ENCODE measurements around the gene TMEM119.
"Not testable (repeated sequence)": the region's sequence is repeated elsewhere in the genome, so short reads cannot be mapped to it uniquely, and the experiment has no call there.

Gene TMEM119

DNA sequence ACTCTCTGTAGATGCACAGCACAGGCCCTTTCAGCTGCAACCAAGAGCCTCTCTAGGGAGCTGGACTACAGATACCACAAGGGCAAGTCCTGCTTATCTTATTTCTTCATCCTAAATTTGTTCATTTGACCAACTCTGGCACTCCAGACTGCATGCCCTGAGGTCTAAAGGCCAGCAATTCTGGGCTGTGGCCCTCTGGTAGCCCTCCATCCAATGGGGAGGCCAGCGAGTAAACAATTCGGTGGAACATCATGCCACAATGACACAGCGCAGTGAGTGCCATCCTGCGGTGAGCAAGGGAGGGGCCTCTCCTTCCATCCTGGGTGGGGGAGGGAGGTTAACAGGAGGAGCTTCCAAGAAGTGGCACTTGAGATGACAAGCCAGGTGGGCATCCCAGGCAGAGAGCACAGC is 36.5 kb upstream of the TMEM119 start:
- no peak for DNase-seq

DNA sequence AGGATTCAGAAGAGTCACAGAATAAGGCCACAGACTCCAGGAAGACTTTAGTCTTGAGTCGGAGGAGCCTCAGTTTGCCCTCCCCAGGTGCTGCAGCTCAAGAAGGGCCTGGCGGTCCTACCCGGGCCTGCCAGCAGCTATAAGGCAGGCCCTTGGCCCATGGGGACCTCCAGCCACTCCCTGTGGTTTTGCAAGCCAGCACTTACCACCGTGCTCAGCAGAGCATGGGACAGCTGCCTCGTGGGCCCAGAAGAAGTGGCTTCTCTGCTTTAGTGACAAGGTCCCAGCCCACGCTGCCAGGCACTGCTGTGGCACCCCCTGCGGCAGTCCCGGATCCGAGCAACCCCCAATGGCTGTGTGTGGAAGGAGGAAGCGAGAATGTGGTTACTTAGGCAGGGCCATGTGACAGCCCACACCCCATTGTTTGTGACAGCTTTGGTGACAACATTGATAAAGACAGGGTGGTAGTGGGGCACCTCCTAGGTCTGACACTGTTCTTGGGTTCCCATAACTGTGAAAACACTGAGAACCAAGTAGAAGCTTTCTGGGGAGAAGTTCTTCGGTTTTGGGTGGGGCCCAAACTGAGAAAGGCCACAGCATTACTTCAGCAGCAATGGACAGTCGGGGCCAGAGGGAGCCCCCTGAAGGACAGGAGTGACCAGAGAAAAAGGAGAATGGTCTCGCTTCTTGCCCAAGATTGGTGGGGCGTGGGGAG is 35.8 kb upstream of the TMEM119 start, which contains the start of gene SELPLG:
Gene SELPLG, minus strand, starts transcription at position 361 of the 715 bp plus-strand sequence. CDS start 9,587 bp downstream, outside the sequence.
- peak; percentile 65 for DNase-seq

DNA sequence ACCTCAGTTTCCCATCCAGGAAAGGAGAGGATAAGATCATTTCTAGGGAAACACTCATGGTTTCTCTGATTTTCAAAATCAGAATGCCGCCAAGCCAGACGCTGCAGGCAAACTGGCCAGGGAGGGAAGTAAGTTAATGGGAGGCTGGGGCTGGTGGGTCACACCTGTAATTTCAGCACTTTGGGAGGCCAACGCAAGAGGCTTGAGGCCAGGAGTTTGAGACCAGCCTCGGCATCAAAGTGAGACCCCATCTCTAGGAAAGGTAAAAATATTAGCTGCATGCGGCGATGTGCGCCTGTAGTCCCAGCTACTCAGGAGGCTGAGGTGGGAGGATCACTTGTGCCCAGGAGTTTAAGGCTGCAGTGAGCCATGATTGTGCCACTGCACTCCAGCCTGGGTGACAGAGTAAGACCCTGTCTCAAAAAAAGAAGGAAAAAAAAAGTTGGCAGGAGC is 35.2 kb upstream of the TMEM119 start:
- DNase-seq, result no peak

DNA sequence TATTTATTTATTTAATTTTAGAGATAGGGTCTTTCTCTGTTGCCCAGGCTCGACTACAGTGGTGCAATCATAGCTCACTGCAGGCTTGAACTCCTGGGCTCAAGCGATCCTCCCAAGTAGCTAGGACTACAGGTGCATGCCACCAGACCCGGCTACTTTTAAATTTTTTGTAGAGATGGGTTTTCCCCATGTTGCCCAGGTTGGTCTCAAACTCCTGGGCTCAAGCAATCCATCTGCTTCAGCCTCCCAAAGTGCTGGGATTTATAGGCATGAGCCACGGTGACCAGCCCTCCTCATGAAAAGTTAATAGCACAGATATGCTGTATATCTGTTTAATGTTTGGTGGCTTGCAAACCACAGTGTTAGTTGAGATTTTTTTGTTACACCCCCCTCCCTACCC is 33.4 kb upstream of the TMEM119 start:
- DNase-seq, result not testable (repeated sequence)

DNA sequence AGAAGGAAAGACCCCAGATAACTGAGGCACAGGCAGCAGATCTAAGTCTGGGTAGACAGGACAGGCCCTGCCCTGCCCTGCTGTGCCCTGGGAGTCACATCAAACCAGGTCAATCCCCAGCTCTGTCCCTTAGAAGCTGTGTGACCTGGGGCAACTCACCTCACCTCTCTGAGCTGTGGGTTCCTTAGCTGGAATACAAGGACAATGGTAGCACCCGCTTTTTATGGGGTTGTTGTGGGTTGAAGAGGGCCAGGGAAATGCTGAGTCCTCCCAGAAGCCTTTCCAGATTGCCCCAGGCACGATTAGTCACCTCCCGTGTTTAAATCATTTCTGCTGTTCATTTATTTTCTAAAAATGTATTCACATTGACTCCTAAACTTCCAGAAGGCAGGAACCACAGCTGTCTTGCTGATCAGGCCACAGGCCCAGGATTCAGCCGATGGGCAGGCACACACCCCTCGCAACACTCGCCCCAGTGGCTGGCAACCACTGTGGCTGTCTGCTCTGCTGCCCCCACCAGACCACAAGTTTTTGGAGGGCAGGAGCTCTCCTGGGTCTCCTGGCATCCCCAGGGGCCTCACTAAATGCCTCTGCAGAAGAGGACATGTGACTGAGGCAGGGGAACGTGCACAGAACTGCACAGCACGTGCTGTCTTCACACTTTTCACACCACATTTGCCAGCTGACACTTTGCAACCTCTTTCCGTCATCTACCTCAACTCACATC is 32.8 kb upstream of the TMEM119 start:
- DNase-seq, result no peak

DNA sequence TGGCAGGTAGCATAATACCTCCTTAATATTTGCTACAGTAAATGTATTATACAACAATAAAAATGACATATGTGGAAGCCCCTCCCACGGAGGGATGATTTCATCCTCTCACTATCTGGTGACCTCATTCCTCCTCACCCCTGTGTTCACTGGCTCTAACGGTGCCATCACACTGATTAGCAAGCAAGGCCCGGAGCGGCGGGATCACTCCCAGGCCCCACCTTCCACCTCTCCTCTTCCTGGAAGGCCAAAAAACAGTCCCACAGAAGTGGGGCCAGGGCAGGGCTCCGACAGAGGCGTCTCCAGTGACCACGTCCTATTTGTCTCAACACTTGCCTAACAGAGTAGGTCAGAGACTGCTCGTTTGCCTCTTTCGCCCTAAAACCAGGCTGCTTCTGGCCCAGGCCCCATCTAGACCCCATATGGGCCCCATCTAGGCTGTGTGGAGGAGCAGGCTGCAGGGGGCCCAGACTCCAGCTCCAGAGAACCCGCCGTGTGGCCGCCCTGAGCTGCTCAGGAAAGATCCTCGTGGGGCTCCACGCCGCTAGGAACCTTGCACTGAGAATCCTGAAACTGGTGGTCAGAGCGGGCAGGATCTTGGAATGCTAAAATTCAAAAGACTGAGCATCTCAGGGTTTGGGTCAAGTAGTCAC is 32.1 kb upstream of the TMEM119 start:
- peak; percentile 24 for DNase-seq

DNA sequence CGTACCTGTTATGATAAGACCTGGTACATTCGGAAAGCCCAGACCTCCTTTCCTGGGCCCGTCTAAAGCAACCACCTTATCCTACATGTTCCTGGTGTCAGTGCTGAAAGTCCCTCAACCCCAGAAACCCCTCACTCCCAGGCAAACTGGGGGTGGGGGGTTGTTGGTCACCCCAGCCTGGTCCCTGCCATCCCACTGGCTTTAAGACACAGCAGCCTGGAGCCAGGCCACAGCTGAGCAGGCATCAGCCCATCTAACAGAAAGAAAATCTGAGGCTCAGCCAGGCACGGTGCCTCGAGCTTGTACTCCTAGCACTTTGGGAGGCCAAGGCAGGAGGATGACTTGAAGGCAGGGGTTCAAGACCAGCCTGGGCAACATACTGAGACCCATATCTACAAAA is 31.3 kb upstream of the TMEM119 start:
- DNase-seq, result no peak

DNA sequence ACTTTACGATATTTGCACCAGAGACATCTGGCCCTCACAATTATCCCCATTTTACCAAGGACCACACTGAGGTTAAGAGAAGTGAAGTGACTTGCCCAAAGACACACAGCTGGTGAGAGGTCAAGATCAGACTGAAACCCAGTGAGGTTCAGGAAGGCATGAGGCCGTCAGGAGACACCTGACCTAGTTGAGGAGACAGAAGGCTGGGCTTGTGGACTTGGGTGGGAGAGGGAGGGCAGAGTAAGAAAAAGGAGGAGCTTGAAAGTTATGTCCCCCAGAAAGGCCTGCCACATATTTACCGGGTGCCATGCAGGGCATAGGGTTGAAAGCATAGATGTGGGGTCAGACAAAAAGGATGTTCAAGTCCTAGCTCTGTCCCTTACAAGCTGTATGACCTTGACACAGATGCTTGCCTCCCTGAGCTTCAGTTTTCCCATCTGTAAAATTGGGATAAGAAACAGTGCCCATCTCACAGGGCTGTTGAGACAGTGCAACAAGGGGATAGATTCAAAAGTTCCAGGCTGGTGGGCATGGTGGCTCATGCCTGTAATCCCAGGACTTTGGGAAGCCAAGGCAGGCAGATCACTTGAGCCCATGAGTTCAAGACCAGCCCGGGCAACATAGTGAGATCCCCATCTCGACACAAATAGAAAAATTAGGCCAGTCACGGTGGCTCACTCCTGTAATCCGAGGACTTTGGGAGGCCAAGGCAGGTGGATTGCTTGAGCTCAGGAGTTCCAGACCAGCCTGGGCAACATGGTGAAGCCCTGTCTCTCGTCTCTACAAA is 29.4 kb upstream of the TMEM119 start:
- no peak for DNase-seq

DNA sequence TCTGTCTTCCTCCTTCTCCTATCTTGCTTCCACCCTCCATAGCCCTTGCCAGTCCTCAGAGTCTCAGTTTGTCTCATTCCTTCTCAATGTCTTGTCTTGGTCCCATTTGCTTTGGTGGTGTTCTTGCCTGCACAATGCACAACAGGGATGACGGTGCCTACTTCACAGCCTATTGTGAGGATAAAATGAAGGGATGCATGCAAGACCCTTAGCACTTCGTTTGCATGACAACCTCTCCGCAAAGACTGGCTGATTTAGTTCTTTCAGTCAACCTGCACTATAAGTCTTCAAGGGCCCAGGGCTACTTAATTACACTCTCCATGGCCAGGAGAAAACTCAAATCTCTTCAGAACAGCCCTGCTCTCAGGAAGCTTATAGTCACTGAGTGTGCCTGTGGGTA is 27.3 kb upstream of the TMEM119 start:
- no peak for DNase-seq

DNA sequence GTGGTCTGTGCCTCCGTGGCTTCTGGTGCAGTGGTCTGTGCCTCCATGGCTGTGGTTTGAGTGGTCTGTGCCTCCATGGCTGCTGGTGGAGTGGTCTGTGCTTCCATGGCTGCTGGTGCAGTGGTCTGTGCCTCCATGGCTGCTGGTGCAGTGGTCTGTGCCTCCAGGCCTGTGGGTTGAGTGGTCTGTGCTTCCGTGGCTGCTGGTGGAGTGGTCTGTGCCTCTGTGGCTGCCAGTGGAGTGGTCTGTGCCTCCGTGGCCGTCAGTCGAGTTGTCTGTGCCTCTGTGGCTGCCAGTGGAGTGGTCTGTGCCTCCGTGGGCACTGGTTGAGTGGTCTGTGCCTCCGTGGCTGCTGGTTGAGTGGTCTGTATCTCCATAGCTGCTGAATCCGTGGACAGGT is 25.7 kb upstream of the TMEM119 start:
- DNase-seq, result no peak

DNA sequence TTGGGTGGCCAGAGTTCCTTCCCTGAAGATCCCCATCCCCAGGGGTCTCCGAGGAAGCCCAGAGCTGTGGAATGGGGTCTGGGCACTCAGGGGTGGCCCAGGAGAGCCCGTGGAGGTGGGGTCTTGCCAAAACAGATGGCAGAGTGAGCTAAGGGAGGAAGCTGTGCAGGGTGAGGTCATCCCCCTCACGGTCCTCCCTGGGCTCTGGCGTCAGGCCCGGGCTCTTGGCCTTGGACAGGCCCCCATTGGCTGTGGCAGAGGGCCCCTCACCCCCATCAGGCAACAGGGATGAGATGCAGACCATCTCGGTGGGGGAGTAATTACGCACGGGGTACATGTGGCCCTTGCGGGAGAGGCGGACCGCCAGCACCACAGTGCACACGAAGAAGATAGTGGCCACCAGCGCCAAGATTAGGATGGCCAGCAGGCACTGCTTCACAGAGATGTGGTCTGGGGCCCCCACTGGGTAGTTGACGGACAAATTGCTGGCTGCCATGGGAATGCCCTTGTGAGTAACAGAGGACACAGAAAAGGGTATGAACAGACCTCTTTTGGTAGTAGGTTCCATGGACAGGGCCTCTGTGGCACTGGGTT is 25.1 kb upstream of the TMEM119 start:
- DNase-seq, result no peak

DNA sequence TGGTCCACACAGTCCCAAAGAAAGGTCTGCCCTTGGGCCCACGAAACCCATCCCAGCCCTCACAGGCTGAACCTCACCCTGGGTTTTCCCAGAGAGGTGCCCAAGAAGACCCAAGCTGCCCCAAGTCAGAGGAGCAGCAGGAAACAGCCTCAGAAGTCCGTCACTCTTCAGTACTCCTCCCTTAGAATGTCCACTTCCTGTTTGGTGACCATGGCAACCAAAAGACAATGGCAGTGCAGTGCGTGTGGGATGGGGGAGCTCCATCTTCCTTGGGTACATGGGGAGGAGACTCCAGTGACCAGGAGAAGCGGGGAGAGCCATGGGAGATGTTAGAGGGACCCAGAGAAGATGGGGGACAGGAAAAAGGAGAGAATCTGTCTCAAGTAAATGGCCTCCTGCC is 24.5 kb upstream of the TMEM119 start:
- no peak for DNase-seq

DNA sequence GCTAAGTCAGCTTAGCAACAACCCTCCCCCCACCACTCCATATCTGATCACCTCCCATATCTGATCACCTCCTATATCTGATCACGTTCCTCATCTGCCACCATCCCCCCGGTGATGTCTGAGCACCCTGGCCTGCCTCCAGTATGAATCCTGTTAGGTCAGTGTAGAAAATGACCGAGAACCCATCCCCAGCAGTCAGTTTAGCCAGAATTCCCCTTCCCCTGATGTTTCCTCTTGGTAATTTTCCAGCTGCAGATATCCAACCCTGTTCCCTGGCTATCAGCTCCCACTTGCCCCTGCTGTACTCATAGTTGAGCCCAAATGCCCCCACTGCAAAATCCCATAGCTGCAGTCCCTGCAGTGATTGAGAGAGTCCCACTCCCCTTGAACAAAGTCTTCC is 23.3 kb upstream of the TMEM119 start:
- no peak for DNase-seq

DNA sequence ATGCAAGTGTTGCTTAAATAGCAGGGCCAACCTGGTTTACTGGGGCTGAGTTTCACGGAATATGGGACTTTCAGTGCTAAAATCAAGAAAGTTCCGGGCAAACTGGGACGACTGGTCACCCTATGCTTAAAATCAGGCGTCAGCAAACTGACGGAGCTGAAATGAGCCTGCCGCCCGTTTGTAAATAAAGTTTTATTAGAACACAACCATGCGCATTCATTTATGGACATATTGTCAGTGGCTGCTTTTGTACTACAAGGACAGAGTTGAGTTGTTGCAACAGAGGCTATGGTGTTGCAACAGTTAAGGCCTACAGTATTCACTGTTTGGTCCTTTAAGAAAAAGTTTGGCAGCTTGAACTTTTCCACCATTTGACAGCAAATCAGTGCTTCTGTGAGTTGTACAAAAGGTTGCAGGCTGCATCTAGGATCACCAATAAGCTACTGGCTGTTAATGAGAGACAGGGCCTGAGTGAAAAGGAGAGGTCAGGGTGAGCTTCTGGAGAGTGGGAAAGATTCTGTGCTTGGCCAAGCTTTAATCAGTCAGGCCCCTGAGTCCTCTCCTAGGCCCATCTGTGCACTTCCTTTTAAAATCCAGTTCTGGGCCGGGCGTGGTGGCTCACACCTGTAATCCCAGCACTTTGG is 22.5 kb upstream of the TMEM119 start:
- DNase-seq, result no peak

DNA sequence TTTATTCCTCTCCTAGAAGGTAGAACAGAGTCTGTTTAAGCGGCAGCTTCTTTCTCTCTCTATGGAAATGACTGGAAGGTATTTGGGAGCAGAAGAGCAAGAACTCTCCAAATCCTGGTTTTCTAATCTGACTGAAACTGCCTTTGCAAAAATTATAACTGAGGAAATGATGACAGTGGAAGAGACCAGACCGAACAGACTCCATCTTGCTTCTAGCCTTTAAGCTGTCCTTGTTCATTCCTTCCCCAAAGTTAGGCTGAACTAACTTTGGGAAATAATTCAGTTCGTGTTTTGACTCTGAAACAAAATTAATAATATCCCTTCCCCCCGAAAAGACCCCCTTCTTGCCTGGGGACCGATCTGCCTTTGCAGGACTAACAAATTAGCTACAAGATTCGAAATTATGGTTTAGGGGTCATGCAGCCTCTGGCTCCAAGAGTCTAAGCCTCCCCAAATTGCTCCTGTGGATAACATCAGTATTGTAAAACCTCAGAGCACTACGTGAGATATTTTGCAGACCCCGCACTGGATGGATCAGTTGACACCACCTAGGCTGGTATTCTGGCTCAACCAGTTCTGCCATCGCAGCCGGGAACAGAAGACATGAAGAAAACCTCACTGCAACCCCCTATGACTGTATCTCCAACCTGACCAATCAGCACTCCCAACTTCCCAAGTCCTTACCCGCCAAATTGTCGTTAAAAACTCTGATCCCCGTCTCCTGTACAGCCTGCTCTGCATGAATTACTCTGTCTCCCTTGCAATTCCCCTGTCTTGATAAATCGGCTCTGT is 21.7 kb upstream of the TMEM119 start:
- DNase-seq, result no peak

DNA sequence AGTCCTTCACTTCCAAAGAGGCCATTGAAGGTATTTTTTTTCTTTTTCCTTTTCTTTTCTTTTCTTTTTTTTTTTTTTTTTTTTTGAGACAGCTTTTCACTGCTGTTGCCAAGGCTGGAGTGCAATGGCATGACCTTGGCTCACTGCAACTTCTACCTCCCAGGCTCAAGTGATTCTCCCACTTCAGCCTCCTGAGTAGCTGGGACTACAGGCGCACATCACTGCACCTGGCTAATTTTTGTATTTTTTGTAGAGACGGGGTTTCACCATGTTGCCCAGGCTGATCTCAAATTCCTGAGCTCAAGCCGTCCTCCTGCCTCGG is 21.0 kb upstream of the TMEM119 start:
- not testable (repeated sequence) for DNase-seq

DNA sequence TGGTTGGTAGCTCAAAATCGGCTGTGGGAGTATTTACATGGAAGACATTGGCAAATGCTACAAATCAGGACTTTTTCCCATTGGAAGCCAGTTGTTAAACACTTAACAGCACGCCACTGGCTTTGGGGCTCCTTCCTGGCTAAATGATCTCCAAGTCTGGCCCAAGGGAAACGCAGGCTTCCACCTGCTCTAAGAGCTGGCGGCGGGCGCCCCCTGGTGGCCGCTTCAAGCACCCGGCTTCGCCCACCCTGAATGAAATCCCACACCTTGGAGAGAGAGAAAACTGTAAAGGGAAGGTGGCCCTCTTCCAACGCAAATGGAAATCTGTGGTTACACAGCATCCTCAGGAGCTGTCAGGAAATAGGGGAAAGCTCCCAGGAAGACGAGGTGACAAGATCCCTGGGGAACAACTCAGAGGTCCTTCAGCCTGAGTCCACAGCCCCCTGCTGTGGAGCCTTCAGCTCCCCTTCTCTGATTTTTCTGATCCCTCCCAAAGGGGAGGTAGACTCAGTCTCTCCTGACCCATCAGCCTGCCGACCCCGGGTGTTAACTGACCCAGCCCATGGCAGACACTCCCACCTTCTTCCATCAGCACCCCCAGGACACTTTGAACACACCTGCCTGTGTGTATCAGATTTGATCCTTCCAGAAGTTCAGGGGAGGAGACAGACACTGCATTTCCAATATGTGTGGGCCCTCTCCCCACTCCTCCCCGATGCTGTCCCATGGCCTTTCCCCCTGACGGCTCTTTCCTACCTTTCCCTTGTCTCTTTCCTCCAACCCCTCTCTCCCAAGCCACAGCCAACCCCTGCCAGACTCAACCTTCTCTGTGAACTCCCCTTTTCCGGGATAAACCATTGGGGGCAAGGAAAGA is 20.4 kb upstream of the TMEM119 start:
- DNase-seq, result peak; percentile 66

DNA sequence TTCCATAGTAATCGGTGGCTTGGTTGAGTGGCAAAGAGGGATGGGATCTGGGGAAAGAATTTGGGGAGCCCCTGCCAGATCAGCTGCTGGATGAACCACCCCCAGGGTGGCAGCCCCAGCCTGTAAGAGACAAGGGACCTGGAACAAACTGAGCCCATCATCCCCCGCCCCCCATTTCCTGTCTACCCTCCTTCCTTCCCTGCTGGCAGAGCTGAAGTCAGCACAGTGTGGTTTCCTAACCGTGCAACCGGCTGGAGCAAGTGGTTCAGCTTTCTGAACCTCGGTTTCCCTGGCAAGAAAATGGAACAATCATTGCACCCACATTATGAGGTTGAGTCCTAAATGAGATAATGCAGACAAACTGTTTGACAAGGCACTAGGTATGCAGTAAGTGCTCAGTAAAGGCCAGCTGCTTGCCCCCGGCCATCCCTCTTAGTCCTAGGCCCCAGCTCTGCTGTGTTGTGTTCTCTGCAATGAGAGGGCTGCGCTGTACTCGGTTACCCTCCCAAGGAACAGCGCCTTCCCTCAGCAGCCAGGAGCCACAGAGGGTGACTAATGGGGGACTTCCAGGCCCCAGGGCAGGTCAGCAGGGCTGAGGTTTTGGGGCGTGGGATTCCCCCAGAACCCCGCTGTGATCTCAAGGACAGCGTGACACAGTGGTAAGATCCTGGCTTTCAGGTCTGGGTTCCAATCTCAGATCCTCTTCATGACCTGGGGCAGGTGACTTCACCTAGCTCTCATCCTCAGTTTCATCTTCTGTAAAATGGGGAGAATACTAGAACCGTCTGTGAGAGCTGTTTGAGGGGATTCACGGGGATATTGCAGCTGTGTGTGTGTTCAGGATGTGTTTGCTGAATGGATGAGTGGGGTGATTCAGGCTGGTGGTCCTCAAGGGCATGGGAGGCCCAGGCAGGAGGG is 19.3 kb upstream of the TMEM119 start:
- peak; percentile 60 for DNase-seq

DNA sequence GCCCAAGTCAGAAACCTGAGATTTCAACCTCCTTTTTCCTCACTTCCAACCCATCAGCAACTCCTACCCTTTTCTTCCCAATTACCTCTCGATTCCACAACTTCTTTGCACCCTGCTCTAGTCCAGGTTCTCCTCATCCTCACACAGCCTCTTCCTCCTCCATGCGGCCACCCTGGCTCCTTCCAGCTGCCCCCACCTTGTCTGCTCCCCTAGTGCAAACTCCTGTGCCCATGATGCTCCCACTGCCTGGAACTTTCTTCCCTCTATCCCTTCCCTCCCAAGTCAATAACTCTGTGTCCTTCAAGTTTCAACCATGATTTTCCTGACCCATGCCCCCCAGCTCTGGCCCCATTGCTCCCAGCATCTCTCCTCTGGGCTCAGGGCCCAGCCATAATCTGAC is 18.5 kb upstream of the TMEM119 start:
- DNase-seq, result no peak
